Panc1 (cell line): ENCODE results near the gene GMDS.

Experiments
- CTCF ChIP-seq: fragments of 450-650 bp; IDR thresholded peaks from 2 replicates; pipeline ENCODE4 v1.5.1; 2017; ENCODE audit warnings: mild to moderate bottlenecking
- POLR2AphosphoS5 ChIP-seq: IDR thresholded peaks from 2 replicates; pipeline ENCODE4 v1.6.1; 2012; ENCODE audit warnings: mild to moderate bottlenecking, low read depth, low read length, moderate library complexity
- SIN3A ChIP-seq: IDR thresholded peaks from 2 replicates; pipeline ENCODE4 v1.6.1; 2012; ENCODE audit warnings: low read depth, mild to moderate bottlenecking, low read length, moderate library complexity, borderline replicate concordance; ENCODE audit not compliant: insufficient read depth

- TF ChIP-seq CTCF, result no peak
- no peak for TF ChIP-seq POLR2AphosphoS5
- TF ChIP-seq SIN3A, result no peak
These were observed 668.2 kb downstream of the GMDS start for GRCh38 chr6:1577146-1577680.
